HFFc6 (cell line): ENCODE measurements around the gene PRKG1. TPM values are rescaled to one million over a fixed set of nuclear protein-coding genes. Genes with fewer than 3 reads are reported as not detected.

ENCODE experiments used
- DNase-seq: peaks from one replicate; pipeline ENCODE4 v3.0.0-alpha.2; 2018
- H3K27ac Mint-ChIP-seq: 2 replicates; pipeline ENCODE4 v1.8.0; 2020; ENCODE audit warnings: mild to moderate bottlenecking, mixed read lengths
- H3K27me3 Mint-ChIP-seq: 2 replicates; pipeline ENCODE4 v1.8.0; 2021; ENCODE audit warnings: mild to moderate bottlenecking, moderate library complexity, mixed read lengths; ENCODE audit not compliant: insufficient read depth
- H3K36me3 Mint-ChIP-seq: 2 replicates; pipeline ENCODE4 v1.8.0; 2021; ENCODE audit warnings: low read depth, mixed read lengths
- H3K4me1 Mint-ChIP-seq: 2 replicates; pipeline ENCODE4 v1.8.0; 2020; ENCODE audit warnings: low read depth, mixed read lengths
- H3K4me3 Mint-ChIP-seq: 2 replicates; pipeline ENCODE4 v1.8.0; 2020; ENCODE audit warnings: mild to moderate bottlenecking, moderate library complexity, mixed read lengths
- H3K9me3 Mint-ChIP-seq: 2 replicates; pipeline ENCODE4 v1.8.0; 2020; ENCODE audit warnings: mild to moderate bottlenecking, mixed read lengths
- total RNA-seq, 6 experiments: library from RNA; stranded (reverse); fragmentation: NEBNext Ultra II Directional; extraction: Animal tissue kit (Norgen Biotek cat#: 25700); gene quantifications; 2 replicates in 1 of 6; 3 replicates in 5 of 6; pipeline ENCODE4 v1.2.3, GENCODE V29; 2021
- TF ChIP-seq, protein P1 (sequence below): fragments of 200-600 bp; sonication (generic); IDR thresholded peaks from 2 replicates; pipeline ENCODE4 v1.5.0; 2021; ENCODE audit warnings: antibody characterized with exemption, mild to moderate bottlenecking

Gene PRKG1
- total RNA-seq, 6 experiments from 2014 or later, result 9.3 to 10.1 (median 9.8) TPM

DNA sequence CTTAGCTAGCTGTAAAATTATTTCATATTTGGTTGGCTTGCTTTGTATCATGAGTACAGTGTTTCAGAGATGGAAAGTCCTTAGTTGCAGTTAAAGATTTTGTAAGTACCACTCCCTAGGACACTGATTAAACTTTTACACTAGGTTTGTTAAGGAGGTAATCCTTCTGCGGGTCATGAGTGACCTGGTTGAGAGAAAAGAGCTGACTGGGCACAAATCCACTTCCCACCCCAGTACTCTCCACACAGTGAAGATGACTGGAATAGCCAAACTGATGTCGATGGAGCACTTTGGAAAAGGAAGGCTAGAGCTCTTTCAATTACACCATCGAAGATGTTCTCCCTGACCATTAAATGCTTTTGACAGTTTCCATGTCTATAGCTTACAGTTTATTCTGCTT, 433.2 kb downstream of the PRKG1 start:
- Mint-ChIP-seq H3K9me3 (no peaks in the 10 kb centered on the region), H3K4me1 (no peaks in the 10 kb centered on the region), H3K27ac (no peak overlapping the region), H3K4me3 (no peak overlapping the region), H3K27me3 (no peaks in the 10 kb centered on the region; the same call in 1 of the 2 replicates), H3K36me3 (no peaks in the 10 kb centered on the region)
- DNase-seq, result no peak
- TF ChIP-seq, protein P1, sequence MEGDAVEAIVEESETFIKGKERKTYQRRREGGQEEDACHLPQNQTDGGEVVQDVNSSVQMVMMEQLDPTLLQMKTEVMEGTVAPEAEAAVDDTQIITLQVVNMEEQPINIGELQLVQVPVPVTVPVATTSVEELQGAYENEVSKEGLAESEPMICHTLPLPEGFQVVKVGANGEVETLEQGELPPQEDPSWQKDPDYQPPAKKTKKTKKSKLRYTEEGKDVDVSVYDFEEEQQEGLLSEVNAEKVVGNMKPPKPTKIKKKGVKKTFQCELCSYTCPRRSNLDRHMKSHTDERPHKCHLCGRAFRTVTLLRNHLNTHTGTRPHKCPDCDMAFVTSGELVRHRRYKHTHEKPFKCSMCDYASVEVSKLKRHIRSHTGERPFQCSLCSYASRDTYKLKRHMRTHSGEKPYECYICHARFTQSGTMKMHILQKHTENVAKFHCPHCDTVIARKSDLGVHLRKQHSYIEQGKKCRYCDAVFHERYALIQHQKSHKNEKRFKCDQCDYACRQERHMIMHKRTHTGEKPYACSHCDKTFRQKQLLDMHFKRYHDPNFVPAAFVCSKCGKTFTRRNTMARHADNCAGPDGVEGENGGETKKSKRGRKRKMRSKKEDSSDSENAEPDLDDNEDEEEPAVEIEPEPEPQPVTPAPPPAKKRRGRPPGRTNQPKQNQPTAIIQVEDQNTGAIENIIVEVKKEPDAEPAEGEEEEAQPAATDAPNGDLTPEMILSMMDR, result no peak

DNA sequence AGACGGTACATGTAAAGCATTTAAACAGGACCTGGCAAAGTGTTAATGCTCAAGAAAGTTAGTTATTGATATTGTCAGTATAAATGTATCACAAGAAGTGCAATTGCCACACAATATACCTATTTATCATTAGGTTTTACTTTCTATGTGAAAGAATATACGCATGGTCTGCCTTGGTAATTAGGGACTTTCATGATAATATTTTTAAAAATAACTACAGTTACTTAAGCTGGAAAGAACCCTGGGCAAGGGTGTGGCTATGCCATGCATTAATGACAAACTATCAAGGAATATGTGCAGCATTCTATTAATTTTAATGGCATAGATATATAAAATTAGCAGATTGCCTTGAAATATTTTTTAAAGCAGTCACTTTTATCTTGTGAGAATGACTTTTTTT, 433.9 kb downstream of the PRKG1 start:
- TF ChIP-seq, protein P1, result no peak
- Mint-ChIP-seq H3K27me3 (no peaks in the 10 kb centered on the region; the same call in 1 of the 2 replicates), H3K4me1 (no peaks in the 10 kb centered on the region), H3K9me3 (no peaks in the 10 kb centered on the region), H3K36me3 (no peaks in the 10 kb centered on the region), H3K4me3 (no peak overlapping the region), H3K27ac (no peak overlapping the region)
- DNase-seq, result no peak

DNA sequence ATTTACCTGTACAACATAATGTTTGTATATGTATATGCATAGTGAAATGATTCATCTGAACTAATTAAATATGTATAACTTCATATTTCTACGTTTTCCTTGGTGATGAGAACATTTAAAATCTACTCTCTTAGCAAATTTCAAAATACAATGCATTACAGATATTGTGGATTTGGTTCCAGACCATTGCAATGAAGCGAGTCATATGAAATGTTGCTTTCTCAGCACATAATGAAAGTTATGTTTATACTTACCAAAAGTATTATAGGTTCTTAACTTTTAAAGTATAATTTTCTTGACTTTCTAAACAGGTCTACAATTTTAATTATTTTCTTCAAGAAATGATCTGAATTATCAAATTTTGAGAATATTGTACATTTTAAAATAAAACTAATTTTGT, 435.9 kb downstream of the PRKG1 start:
- no peak overlapping the region for H3K27ac Mint-ChIP-seq
- DNase-seq, result no peak
- no peaks in the 10 kb centered on the region for H3K36me3 Mint-ChIP-seq
- no peaks in the 10 kb centered on the region for H3K4me1 Mint-ChIP-seq
- no peaks in the 10 kb centered on the region for H3K9me3 Mint-ChIP-seq
- TF ChIP-seq, protein P1, result no peak
- H3K27me3 Mint-ChIP-seq, result no peaks in the 10 kb centered on the region; the same call in 1 of the 2 replicates
- no peak overlapping the region for H3K4me3 Mint-ChIP-seq

DNA sequence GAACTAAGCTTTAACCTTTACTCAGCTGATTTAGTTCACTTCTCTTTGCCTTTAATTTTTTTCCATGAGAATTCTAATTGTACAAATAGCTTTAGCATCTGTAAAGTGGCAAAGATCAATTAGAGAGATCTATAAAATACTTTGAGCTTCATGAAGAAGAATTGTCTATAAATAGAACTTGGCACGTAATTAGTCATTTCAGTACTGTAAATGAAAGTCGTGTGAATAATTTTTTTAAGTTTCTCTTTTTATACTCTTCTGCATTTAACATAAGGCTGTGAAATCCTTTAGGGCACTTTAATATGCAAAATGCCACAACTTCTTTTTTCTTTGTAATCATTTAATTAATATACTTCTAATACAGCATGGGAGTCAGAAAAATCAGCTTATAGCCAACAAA, 447.3 kb downstream of the PRKG1 start:
- no peak overlapping the region for H3K27ac Mint-ChIP-seq
- no peaks in the 10 kb centered on the region for H3K36me3 Mint-ChIP-seq
- DNase-seq, result no peak
- H3K27me3 Mint-ChIP-seq, result no peaks in the 10 kb centered on the region
- H3K4me1 Mint-ChIP-seq, result peaks cover 13% of the 10 kb centered on the region; the same call in 1 of the 2 replicates
- no peaks in the 10 kb centered on the region for H3K9me3 Mint-ChIP-seq
- TF ChIP-seq, protein P1, result no peak
- H3K4me3 Mint-ChIP-seq, result no peak overlapping the region

DNA sequence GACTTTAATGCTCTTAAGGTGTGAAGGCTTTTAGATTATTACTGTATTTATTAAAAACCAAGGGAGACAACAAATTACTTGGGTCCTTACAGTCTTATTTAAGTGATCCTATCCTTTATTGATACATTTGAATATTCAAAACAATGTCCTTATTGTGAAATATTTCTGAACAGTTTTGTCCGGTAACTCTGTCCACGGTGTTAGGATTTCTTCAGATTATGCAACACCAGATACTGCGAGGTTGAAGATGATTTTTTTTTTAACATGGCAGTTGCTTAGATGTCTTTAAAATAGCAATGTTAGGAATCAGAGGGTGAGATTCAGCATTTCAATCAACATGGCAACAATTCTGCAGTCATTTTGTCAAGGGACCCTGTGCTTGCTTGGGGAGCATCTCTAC, 448.6 kb downstream of the PRKG1 start:
- Mint-ChIP-seq H3K4me1 (peaks cover 13% of the 10 kb centered on the region; the same call in 1 of the 2 replicates), H3K27me3 (no peaks in the 10 kb centered on the region), H3K36me3 (no peaks in the 10 kb centered on the region), H3K27ac (no peak overlapping the region), H3K4me3 (no peak overlapping the region), H3K9me3 (no peaks in the 10 kb centered on the region)
- TF ChIP-seq, protein P1, result no peak
- DNase-seq, result no peak

DNA sequence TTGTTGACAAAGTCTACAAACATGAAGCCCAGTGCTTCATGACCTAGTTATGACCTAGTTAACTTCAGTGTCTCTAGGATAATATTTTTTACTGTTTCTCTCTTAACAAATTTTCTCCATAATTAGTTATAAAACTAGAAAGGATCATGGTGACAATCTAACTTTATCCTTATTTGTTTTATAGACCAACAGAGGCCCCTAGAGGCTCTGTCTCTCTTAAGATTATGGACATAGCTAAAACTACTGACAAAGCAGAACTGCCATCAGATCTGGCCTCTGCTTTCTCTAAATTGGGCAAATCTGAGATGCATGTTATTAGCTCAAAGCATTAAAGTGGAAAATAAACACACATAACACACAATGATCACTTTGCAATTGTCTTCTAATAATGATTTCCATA, 449.2 kb downstream of the PRKG1 start:
- no peaks in the 10 kb centered on the region for H3K36me3 Mint-ChIP-seq
- no peak for DNase-seq
- no peaks in the 10 kb centered on the region for H3K9me3 Mint-ChIP-seq
- no peak overlapping the region for H3K4me3 Mint-ChIP-seq
- peaks cover 13% of the 10 kb centered on the region; the same call in 1 of the 2 replicates for H3K4me1 Mint-ChIP-seq
- no peak overlapping the region for H3K27ac Mint-ChIP-seq
- H3K27me3 Mint-ChIP-seq, result no peaks in the 10 kb centered on the region
- TF ChIP-seq, protein P1, result no peak
